ENCODE measurements around the gene PILRB.

Gene PILRB

DNA sequence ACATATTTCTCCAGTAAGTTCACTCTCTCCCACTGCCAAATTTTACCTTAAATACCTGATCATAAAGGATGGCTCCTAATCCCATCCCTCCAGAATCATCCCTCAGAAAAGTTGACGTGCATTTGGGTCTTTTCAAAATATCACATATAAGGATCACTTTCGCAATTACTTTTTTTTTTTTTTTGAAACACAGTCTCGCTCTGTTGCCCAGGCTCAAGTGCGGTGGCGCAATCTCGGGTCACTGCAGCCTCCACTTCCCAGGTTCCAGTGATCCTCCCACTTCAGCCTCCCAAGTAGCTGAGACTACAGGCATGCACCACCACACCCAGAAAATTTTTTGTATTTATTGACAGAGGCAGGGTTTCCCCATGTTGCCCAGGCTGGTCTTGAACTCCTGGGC is 53.2 kb downstream of the PILRB start:
- no peak for DNase-seq

DNA sequence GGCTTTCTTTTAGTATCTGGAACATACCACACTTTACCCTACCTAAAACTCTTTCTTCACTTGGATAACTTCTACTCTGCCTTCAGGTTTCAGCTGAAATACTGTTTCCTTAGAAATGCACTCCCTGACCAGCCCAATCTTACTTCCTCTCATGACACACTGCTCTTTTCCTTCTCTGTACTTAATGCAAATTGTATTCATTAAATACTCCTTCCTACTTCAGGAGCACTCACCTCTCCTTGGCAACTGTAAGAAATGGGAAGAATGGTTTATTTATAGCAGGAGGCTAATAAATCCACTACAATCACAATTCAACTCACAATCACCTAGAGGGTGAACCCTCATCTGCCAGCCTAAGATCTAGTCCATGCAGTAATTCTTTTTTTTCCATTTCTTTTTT is 55.4 kb downstream of the PILRB start:
- DNase-seq = no peak

DNA sequence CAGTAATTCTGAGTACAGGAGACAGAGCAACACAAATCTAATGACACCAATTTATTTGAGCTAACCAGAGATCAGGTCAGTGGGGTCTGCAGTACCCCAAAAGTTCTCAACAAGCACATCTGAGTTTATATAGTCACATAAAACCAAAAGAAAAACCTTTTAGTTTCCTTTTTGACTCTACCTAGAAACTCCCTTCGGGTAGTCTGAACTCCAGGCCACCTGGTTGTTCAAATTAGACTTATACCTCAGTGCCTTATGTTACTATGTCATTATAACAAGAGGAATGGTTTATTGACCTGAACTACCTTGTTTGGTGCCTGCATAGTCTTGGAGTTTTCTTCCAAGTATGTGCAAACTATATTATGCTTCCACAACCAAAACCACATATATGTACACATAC is 56.0 kb downstream of the PILRB start:
- no peak for DNase-seq

DNA sequence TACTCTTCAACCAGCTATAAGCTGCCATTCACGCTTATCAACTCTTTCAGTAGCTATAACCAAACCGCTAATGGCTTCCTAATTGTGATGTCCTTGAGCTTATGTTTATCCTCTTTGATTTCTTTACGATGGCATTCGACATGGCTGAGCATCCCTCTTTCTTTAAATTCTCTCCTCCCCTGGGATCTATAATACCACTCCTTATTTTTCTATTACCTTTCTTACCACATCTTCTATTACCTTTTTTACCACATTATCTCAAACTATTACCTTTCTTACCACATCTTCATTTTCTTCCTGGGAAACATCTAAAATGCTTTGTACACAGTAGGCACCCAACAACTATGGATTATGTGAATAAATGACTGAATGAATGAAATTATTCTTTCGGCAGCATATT is 57.5 kb downstream of the PILRB start:
- no peak for DNase-seq
